Measurements from ENCODE around the gene SCTR.
A peak's percentile ranks its signal among the peaks of the same experiment; 100 is the strongest.

SCTR gene

GRCh38 chr2:119512946-119513345, 11.3 kb downstream of the SCTR start:
- H3K4me1 ChIP-seq (ENCODE audit: control insufficient read depth, insufficient read depth, low read length, poor library complexity, severe bottlenecking): no peaks in the 10 kb centered on the region
- H3K9me3 ChIP-seq (ENCODE audit: control insufficient read depth, low read length): no peaks in the 10 kb centered on the region
- H3K4me3 ChIP-seq (ENCODE audit: extremely low read depth, insufficient read depth, low read length, poor library complexity, severe bottlenecking): no peak overlapping the region

GRCh38 chr2:119511989-119512388, 12.3 kb downstream of the SCTR start:
- Histone ChIP-seq H3K27ac (ENCODE audit: low read depth, low read length, severe bottlenecking) (no peak overlapping the region), H3K36me3 (ENCODE audit: control insufficient read depth, insufficient read depth, low read length) (no peaks in the 10 kb centered on the region), H3K9me3 (ENCODE audit: control insufficient read depth, low read length) (no peaks in the 10 kb centered on the region), H3K4me1 (ENCODE audit: control insufficient read depth, insufficient read depth, low read length, poor library complexity, severe bottlenecking) (no peaks in the 10 kb centered on the region), H3K4me3 (ENCODE audit: extremely low read depth, insufficient read depth, low read length, poor library complexity, severe bottlenecking) (no peak overlapping the region)
- WGBS, 2 experiments (ENCODE audit: insufficient coverage in 2 of 2): 86 to 100% methylated on average over 1 to 2 of the region's 3 CpGs

More at GRCh38 chr2:119512946-119513345, 11.3 kb downstream of the SCTR start:
- no peak overlapping the region for H3K27ac ChIP-seq (ENCODE audit: low read depth, low read length, severe bottlenecking)
- no peaks in the 10 kb centered on the region for H3K36me3 ChIP-seq (ENCODE audit: control insufficient read depth, insufficient read depth, low read length)
- WGBS, 2 experiments (ENCODE audit: insufficient coverage in 2 of 2): 100% methylated on average over 1 of the region's 1 CpG

DNA sequence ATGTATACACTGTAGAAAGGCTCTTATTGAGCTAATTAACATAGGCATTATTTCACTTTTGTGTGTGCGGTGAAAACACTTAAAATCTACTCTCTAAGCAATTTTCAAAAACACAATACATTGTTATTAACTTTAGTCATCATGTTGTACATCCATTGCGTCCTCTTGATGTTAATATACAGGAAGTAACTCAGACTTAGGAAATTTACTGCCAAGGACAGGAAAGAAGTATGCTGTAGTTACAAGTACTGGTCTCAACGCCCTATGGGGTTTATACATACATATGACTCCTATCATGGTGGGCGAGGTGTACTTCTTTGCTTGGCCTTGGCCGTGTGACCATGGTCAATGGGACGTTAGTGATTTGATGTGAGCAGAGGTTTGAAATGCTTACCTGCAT, 15.5 kb downstream of the SCTR start:
- Histone ChIP-seq H3K4me1 (ENCODE audit: control insufficient read depth, insufficient read depth, low read length, poor library complexity, severe bottlenecking) (no peaks in the 10 kb centered on the region), H3K27ac (ENCODE audit: low read depth, low read length, severe bottlenecking) (no peak overlapping the region), H3K9me3 (ENCODE audit: control insufficient read depth, low read length) (no peaks in the 10 kb centered on the region), H3K36me3 (ENCODE audit: control insufficient read depth, insufficient read depth, low read length) (no peaks in the 10 kb centered on the region), H3K4me3 (ENCODE audit: extremely low read depth, insufficient read depth, low read length, poor library complexity, severe bottlenecking) (no peak overlapping the region)
- WGBS, 2 experiments (ENCODE audit: insufficient coverage in 2 of 2): 71 to 94% methylated on average over 3 to 5 of the region's 6 CpGs

GRCh38 chr2:119496682-119497081, 27.6 kb downstream of the SCTR start:
- WGBS, 2 experiments (ENCODE audit: insufficient coverage in 2 of 2): 80 to 100% methylated on average over 1 of the region's 4 CpGs
- no peak overlapping the region for H3K27ac ChIP-seq (ENCODE audit: low read depth, low read length, severe bottlenecking)
- H3K4me3 ChIP-seq (ENCODE audit: extremely low read depth, insufficient read depth, low read length, poor library complexity, severe bottlenecking): no peak overlapping the region
- H3K9me3 ChIP-seq (ENCODE audit: control insufficient read depth, low read length): peaks cover 5% of the 10 kb centered on the region
- H3K36me3 ChIP-seq (ENCODE audit: control insufficient read depth, insufficient read depth, low read length): no peaks in the 10 kb centered on the region
- peaks cover 8% of the 10 kb centered on the region for H3K4me1 ChIP-seq (ENCODE audit: control insufficient read depth, insufficient read depth, low read length, poor library complexity, severe bottlenecking)

GRCh38 chr2:119495948-119496347, 28.3 kb downstream of the SCTR start:
- Histone ChIP-seq H3K9me3 (ENCODE audit: control insufficient read depth, low read length) (peaks cover 4% of the 10 kb centered on the region), H3K27ac (ENCODE audit: low read depth, low read length, severe bottlenecking) (no peak overlapping the region), H3K4me3 (ENCODE audit: extremely low read depth, insufficient read depth, low read length, poor library complexity, severe bottlenecking) (no peak overlapping the region), H3K36me3 (ENCODE audit: control insufficient read depth, insufficient read depth, low read length) (no peaks in the 10 kb centered on the region), H3K4me1 (ENCODE audit: control insufficient read depth, insufficient read depth, low read length, poor library complexity, severe bottlenecking) (peaks cover 10% of the 10 kb centered on the region)
- WGBS, 2 experiments (ENCODE audit: insufficient coverage in 2 of 2): 79 to 85% methylated on average over 2 of the region's 2 CpGs

- no peaks in the 10 kb centered on the region for H3K36me3 ChIP-seq (ENCODE audit: control insufficient read depth, insufficient read depth, low read length)
- 90 to 92% methylated on average over 4 to 6 of the region's 6 CpGs for WGBS, 2 experiments (ENCODE audit: insufficient coverage in 2 of 2)
- H3K4me1 ChIP-seq (ENCODE audit: control insufficient read depth, insufficient read depth, low read length, poor library complexity, severe bottlenecking): peaks cover 13% of the 10 kb centered on the region
- H3K9me3 ChIP-seq (ENCODE audit: control insufficient read depth, low read length): no peaks in the 10 kb centered on the region
- no peak overlapping the region for H3K4me3 ChIP-seq (ENCODE audit: extremely low read depth, insufficient read depth, low read length, poor library complexity, severe bottlenecking)
- no peak overlapping the region for H3K27ac ChIP-seq (ENCODE audit: low read depth, low read length, severe bottlenecking)
Measured at GRCh38 chr2:119494163-119494790, 30.0 kb downstream of the SCTR start.

DNA sequence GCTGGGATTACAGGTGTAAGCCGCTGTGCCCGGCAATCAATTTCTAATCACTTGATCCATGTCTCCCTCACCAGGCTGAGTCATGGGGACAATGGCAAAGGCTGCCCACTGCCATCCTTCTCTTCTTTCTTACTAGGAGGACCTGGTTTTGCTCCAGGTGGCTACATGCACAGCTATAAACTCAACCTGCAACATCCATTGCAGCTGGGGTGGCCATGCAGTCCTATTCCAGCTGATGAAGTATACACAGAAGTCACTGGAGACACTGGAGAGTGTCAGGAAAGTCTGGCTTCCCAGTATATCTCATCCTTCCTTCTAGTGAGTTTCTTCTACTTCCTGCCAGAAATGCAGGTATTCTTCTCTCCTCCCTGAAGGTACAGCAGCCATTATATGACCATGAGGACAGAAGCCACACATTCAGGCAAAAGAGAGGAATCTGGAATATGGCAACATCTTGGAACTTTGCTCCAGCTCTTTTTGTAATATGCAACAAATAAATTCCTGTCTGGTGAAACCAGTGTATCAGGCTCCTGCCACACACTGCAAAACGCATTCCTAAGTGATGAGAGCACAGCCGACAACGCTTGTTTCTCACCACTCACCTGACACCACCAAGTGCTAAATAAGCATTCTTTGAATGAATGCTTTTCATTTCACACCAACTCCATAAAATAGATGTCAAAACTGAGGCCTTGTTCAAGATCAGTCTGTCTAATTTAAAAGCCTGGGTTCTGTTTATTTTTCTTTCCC, 32.3 kb downstream of the SCTR start:
- 43 to 72% methylated on average over 3 of the region's 5 CpGs for WGBS, 2 experiments (ENCODE audit: insufficient coverage in 2 of 2)
- H3K36me3 ChIP-seq (ENCODE audit: control insufficient read depth, insufficient read depth, low read length): no peaks in the 10 kb centered on the region
- H3K4me3 ChIP-seq (ENCODE audit: extremely low read depth, insufficient read depth, low read length, poor library complexity, severe bottlenecking): no peak overlapping the region
- H3K9me3 ChIP-seq (ENCODE audit: control insufficient read depth, low read length): no peaks in the 10 kb centered on the region
- H3K27ac ChIP-seq (ENCODE audit: low read depth, low read length, severe bottlenecking): peak overlapping the region; percentile 83
- peaks cover 13% of the 10 kb centered on the region for H3K4me1 ChIP-seq (ENCODE audit: control insufficient read depth, insufficient read depth, low read length, poor library complexity, severe bottlenecking)

DNA sequence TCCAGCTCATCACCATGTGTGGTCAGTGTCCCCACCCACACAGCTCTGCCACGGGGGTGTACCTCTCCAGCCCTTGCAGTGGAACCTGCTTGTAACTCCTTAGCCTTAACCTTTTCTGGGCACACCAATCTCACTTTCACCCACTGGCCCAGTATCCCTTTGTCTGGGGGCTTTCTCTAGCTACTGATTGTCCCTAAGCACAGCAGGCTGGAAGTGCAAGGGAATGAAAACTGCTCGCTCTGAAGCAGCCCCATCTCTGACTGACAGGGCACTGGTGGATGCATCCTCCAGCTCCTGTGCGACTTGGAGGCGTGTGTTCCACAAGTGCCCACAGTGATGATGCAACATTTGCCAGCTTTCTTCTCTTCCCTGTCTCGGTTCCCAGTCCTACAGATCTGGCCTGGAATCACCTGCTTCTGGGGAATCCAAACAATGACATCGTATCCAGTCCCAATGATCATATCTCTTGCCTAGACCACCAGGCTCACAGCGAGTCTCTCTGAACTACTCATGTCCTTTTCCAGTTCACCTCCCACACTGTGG, 33.6 kb downstream of the SCTR start:
- Histone ChIP-seq H3K27ac (ENCODE audit: low read depth, low read length, severe bottlenecking) (no peak overlapping the region), H3K36me3 (ENCODE audit: control insufficient read depth, insufficient read depth, low read length) (no peaks in the 10 kb centered on the region), H3K4me3 (ENCODE audit: extremely low read depth, insufficient read depth, low read length, poor library complexity, severe bottlenecking) (no peak overlapping the region), H3K9me3 (ENCODE audit: control insufficient read depth, low read length) (no peaks in the 10 kb centered on the region), H3K4me1 (ENCODE audit: control insufficient read depth, insufficient read depth, low read length, poor library complexity, severe bottlenecking) (peaks cover 13% of the 10 kb centered on the region)
- WGBS, 2 experiments (ENCODE audit: insufficient coverage in 2 of 2): 84 to 90% methylated on average over 7 of the region's 7 CpGs

- Histone ChIP-seq H3K4me3 (ENCODE audit: extremely low read depth, insufficient read depth, low read length, poor library complexity, severe bottlenecking) (no peak overlapping the region), H3K9me3 (ENCODE audit: control insufficient read depth, low read length) (no peaks in the 10 kb centered on the region), H3K36me3 (ENCODE audit: control insufficient read depth, insufficient read depth, low read length) (no peaks in the 10 kb centered on the region), H3K27ac (ENCODE audit: low read depth, low read length, severe bottlenecking) (no peak overlapping the region), H3K4me1 (ENCODE audit: control insufficient read depth, insufficient read depth, low read length, poor library complexity, severe bottlenecking) (peaks cover 13% of the 10 kb centered on the region)
- WGBS, 2 experiments (ENCODE audit: insufficient coverage in 2 of 2): 93 to 96% methylated on average over 7 to 8 of the region's 8 CpGs
Measured at GRCh38 chr2:119490106-119490505, 34.2 kb downstream of the SCTR start.

GRCh38 chr2:119489232-119489952, 34.9 kb downstream of the SCTR start:
- H3K4me3 ChIP-seq (ENCODE audit: extremely low read depth, insufficient read depth, low read length, poor library complexity, severe bottlenecking): no peak overlapping the region
- 88 to 97% methylated on average over 8 to 10 of the region's 10 CpGs for WGBS, 2 experiments (ENCODE audit: insufficient coverage in 2 of 2)
- H3K9me3 ChIP-seq (ENCODE audit: control insufficient read depth, low read length): no peaks in the 10 kb centered on the region
- H3K36me3 ChIP-seq (ENCODE audit: control insufficient read depth, insufficient read depth, low read length): no peaks in the 10 kb centered on the region
- H3K4me1 ChIP-seq (ENCODE audit: control insufficient read depth, insufficient read depth, low read length, poor library complexity, severe bottlenecking): peaks cover 13% of the 10 kb centered on the region
- H3K27ac ChIP-seq (ENCODE audit: low read depth, low read length, severe bottlenecking): no peak overlapping the region
